Liver (tissue), 9 donors: ENCODE results near the gene CBX4. TPM values are rescaled to one million over a fixed set of nuclear protein-coding genes. Genes with fewer than 3 reads are reported as not detected.
A peak's percentile ranks its signal among the peaks of the same experiment; 100 is the strongest.

Experiments used
- DNase-seq: peaks from one replicate; pipeline ENCODE4 v3.0.0-alpha.2; 2017; ENCODE audit warnings: low spot score
- H3K27ac ChIP-seq, 2 donors: one replicate each; pipeline ENCODE4 v1.7.0; 2013; ENCODE audit warnings: inconsistent platforms in 2 of 2, low read length in 2 of 2, control low read depth in 1 of 2, low read depth in 1 of 2, mild to moderate bottlenecking in 1 of 2
- H3K27me3 ChIP-seq, 4 donors: one replicate each; pipeline versions ENCODE4 v1.6.1 to v1.7.0; 2013; ENCODE audit warnings: low read length in 3 of 4, inconsistent platforms in 1 of 4, mild to moderate bottlenecking in 1 of 4, moderate library complexity in 1 of 4; ENCODE audit not compliant: control insufficient read depth in 4 of 4, insufficient read depth in 4 of 4
- H3K36me3 ChIP-seq, 4 donors: one replicate each; pipeline versions ENCODE4 v1.6.1 to v1.7.0; 2013; ENCODE audit warnings: low read length in 3 of 4, mild to moderate bottlenecking in 3 of 4, low read depth in 1 of 4, moderate library complexity in 1 of 4; ENCODE audit not compliant: control insufficient read depth in 4 of 4, insufficient read depth in 3 of 4
- H3K4me1 ChIP-seq, 4 donors: one replicate each; pipeline versions ENCODE4 v1.6.1 to v1.7.0; 2013; ENCODE audit warnings: low read length in 3 of 4, mild to moderate bottlenecking in 3 of 4, moderate library complexity in 1 of 4; ENCODE audit not compliant: control insufficient read depth in 4 of 4, insufficient read depth in 4 of 4
- H3K4me3 ChIP-seq, 3 donors: one replicate each; pipeline versions ENCODE4 v1.6.1 to v1.7.0; 2013; ENCODE audit warnings: low read length in 3 of 3, control low read depth in 1 of 3, low read depth in 1 of 3, mild to moderate bottlenecking in 1 of 3
- H3K9ac ChIP-seq, 2 donors: one replicate each; pipeline ENCODE4 v1.7.0; 2013; ENCODE audit warnings: low read length in 2 of 2, mild to moderate bottlenecking in 2 of 2, moderate library complexity in 2 of 2, control low read depth in 1 of 2, low read depth in 1 of 2
- H3K9me3 ChIP-seq, 4 donors: one replicate each; pipeline versions ENCODE4 v1.6.1 to v1.7.0; 2013; ENCODE audit warnings: low read length in 3 of 4; ENCODE audit not compliant: control insufficient read depth in 4 of 4
- ATF3 ChIP-seq: IDR thresholded peaks from 2 replicates; pipeline ENCODE4 v1.6.1; 2016; ENCODE audit warnings: antibody characterized with exemption
- FOXA1 ChIP-seq: IDR thresholded peaks from 2 replicates; pipeline ENCODE4 v1.6.1; 2016; ENCODE audit warnings: antibody characterized with exemption
- FOXA2 ChIP-seq: IDR thresholded peaks from 2 replicates; pipeline ENCODE4 v1.6.1; 2016; ENCODE audit warnings: antibody characterized with exemption
- HNF4A ChIP-seq, 2 donors: conservative IDR thresholded peaks; 2 replicates each; pipeline ENCODE4 v1.6.1; 2016; ENCODE audit warnings: antibody characterized with exemption in 2 of 2, mild to moderate bottlenecking in 2 of 2
- HNF4G ChIP-seq: IDR thresholded peaks from 2 replicates; pipeline ENCODE4 v1.6.1; 2016; ENCODE audit warnings: antibody characterized with exemption
- JUND ChIP-seq, 2 donors: IDR thresholded peaks; 2 replicates each; pipeline ENCODE4 v1.6.1; 2016; ENCODE audit warnings: antibody characterized with exemption in 2 of 2
- RAD21 ChIP-seq, 2 donors: IDR thresholded peaks; 2 replicates each; pipeline ENCODE4 v1.6.1; 2016; ENCODE audit warnings: antibody characterized with exemption in 2 of 2, mild to moderate bottlenecking in 2 of 2
- REST ChIP-seq: IDR thresholded peaks from 2 replicates; pipeline ENCODE4 v1.6.1; 2016; ENCODE audit warnings: antibody characterized with exemption, mild to moderate bottlenecking
- RXRA ChIP-seq, 2 donors: IDR thresholded peaks; 2 replicates each; pipeline ENCODE4 v1.6.1; 2017 to 2018; ENCODE audit warnings: antibody characterized with exemption in 2 of 2, mild to moderate bottlenecking in 1 of 2
- SP1 ChIP-seq: IDR thresholded peaks from 2 replicates; pipeline ENCODE4 v1.6.1; 2018; ENCODE audit warnings: antibody characterized with exemption, mild to moderate bottlenecking
- YY1 ChIP-seq: IDR thresholded peaks from 2 replicates; pipeline ENCODE4 v1.6.1; 2016; ENCODE audit warnings: antibody characterized with exemption, mild to moderate bottlenecking
- ZBTB33 ChIP-seq: IDR thresholded peaks from 2 replicates; pipeline ENCODE4 v1.6.1; 2016; ENCODE audit warnings: antibody characterized with exemption
- WGBS: extraction: QIAGEN DNeasy Blood & Tissue Kit; methylation state at CpG from one replicate; pipeline ENCODE4 v1.1.7; 2013; 5-methylcytosine and 5-hydroxymethylcytosine counted together
- polyA plus RNA-seq, 2 donors: library from polyadenylated mRNA; stranded (reverse) in 1 of 2; unstranded in 1 of 2; fragments of 200-250 nt in 1 of 2; fragments of >200 nt in 1 of 2; fragmentation: Nextera tagmentation in 1 of 2; extraction: Ambion mirVana in 1 of 2; gene quantifications; one replicate each; pipeline versions ENCODE4 v1.2.1 to v1.2.3, GENCODE V29; 2013 to 2015
- total RNA-seq, 2 donors: library from RNA; depleted of rRNA; stranded (reverse); fragments of >200 nt; gene quantifications; one replicate each; pipeline ENCODE4 v1.2.3, GENCODE V29; 2014
- donor health status: healthy.
- donor health status: healthy.
- donor health status: healthy.
- donor health status: healthy.
- donor health status: healthy.

The CBX4 gene
- total and polyA plus RNA-seq, 4 donors = 4.8 to 8.9 (median 6.3) TPM

- TF ChIP-seq REST (no peak), RAD21 (IDR thresholded peaks at IDR 0.05) (no peak), FOXA1 (no peak), JUND (IDR thresholded peaks at IDR 0.05) (no peak), HNF4A (conservative IDR thresholded peaks at IDR 0.05) (no peak), HNF4G (no peak)
Measured at GRCh38 chr17:79833110-79833450, 6.2 kb downstream of the CBX4 start (continued).

- WGBS = 6% methylated on average over 72 of the region's 72 CpGs
- Histone ChIP-seq H3K4me1 (peaks cover 31 to 55% (median 38%) of the 10 kb centered on the region in 4 donors), H3K9me3 (no peaks in the 10 kb centered on the region), H3K27me3 (no peaks in the 10 kb centered on the region), H3K9ac (peak overlapping the region in 1 of 2 donors; percentile 56), H3K4me3 (peak overlapping the region in 2 of 3 donors; percentile 34 to 52), H3K36me3 (peaks cover 0 to 4% (median 1%) of the 10 kb centered on the region in 4 donors), H3K27ac (peak overlapping the region; percentile 25 to 59)
- DNase-seq = no peak
- TF ChIP-seq HNF4G (no peak), REST (no peak), RXRA (IDR thresholded peaks at IDR 0.05) (peak; percentile 24 to 36), HNF4A (conservative IDR thresholded peaks at IDR 0.05) (peak; percentile 6 to 17)
Measured at GRCh38 chr17:79832218-79833109, 6.8 kb downstream of the CBX4 start.

- Histone ChIP-seq H3K36me3 (peaks cover 0 to 4% (median 1%) of the 10 kb centered on the region in 4 donors), H3K9me3 (no peaks in the 10 kb centered on the region), H3K27me3 (no peaks in the 10 kb centered on the region), H3K4me1 (peaks cover 21 to 46% (median 34%) of the 10 kb centered on the region in 4 donors), H3K9ac (no peak overlapping the region), H3K4me3 (peak overlapping the region in 1 of 3 donors; percentile 52), H3K27ac (peak overlapping the region; percentile 25 to 59)
- 17% methylated on average over 33 of the region's 33 CpGs for WGBS
- peak; percentile 69 for DNase-seq
- TF ChIP-seq SP1 = peak; percentile 18
- peak in 1 of 2 donors; percentile 10 for TF ChIP-seq RAD21 (IDR thresholded peaks at IDR 0.05)
- TF ChIP-seq FOXA2 = no peak
- TF ChIP-seq HNF4A (conservative IDR thresholded peaks at IDR 0.05) = peak; percentile 11 to 35
- no peak for TF ChIP-seq ZBTB33
- no peak for TF ChIP-seq FOXA1
- no peak for TF ChIP-seq ATF3
- TF ChIP-seq REST = no peak
- TF ChIP-seq JUND (IDR thresholded peaks at IDR 0.05) = no peak
- peak in 1 of 2 donors; percentile 46 for TF ChIP-seq RXRA (IDR thresholded peaks at IDR 0.05)
- TF ChIP-seq YY1 = peak; percentile 35
Measured at GRCh38 chr17:79831265-79832217, 7.7 kb downstream of the CBX4 start.
